H1 (cell line): Measurements from ENCODE around the gene GNG8. TPM values are rescaled to one million over a fixed set of nuclear protein-coding genes. Genes with fewer than 3 reads are reported as not detected.

ENCODE experiments used
- CTCF ChIA-PET: fragments of 300-600 bp; sonication (Branson Sonifier 250); formaldehyde crosslinking; loops from one replicate; lab custom pipeline; 2021; ENCODE audit not compliant: partially characterized antibody; lab: Charles Lee
- POLR2A ChIA-PET: fragments of 300-600 bp; sonication (Branson Sonifier 250); formaldehyde crosslinking; loops from one replicate; lab custom pipeline; 2021; ENCODE audit warnings: inconsistent platforms; ENCODE audit not compliant: partially characterized antibody; lab: Charles Lee
- DNase-seq, 2 experiments: peaks; one replicate each; pipeline versions ENCODE4 v3.0.0 to v3.0.0-alpha.2; 2010 to 2022; ENCODE audit warnings: low spot score in 2 of 2, low read depth in 1 of 2, mixed read lengths in 1 of 2
- FAIRE-seq: peaks from 2 replicates; lab custom pipeline; 2011; peaks lifted over from hg19 to GRCh38; lab: Jason Lieb, UNC
- H2AFZ ChIP-seq: 2 replicates; pipeline ENCODE4 v1.8.1; 2012; ENCODE audit warnings: low read length, inconsistent platforms
- H2AK5ac ChIP-seq: 2 replicates; pipeline ENCODE4 v1.6.1; 2013; ENCODE audit warnings: low read depth, low read length
- H2BK120ac ChIP-seq: replicated peaks from 2 replicates; pipeline ENCODE3; 2013; ENCODE audit warnings: low read depth, low read length, inconsistent platforms
- H2BK12ac ChIP-seq: 2 replicates; pipeline ENCODE4 v1.6.1; 2013; ENCODE audit warnings: low read depth, low read length
- H2BK15ac ChIP-seq: 2 replicates; pipeline ENCODE4 v1.6.1; 2013; ENCODE audit warnings: low read length
- H2BK20ac ChIP-seq: 2 replicates; pipeline ENCODE4 v1.6.1; 2013; ENCODE audit warnings: low read length
- H2BK5ac ChIP-seq: 2 replicates; pipeline ENCODE4 v1.6.1; 2013; ENCODE audit warnings: low read depth, low read length
- H3K14ac ChIP-seq: 2 replicates; pipeline ENCODE4 v1.6.1; 2013; ENCODE audit warnings: inconsistent platforms; ENCODE audit not compliant: insufficient read length
- H3K18ac ChIP-seq: 2 replicates; pipeline ENCODE4 v1.6.1; 2013; ENCODE audit warnings: low read length; ENCODE audit errors: extremely low read depth
- H3K23ac ChIP-seq: 2 replicates; pipeline ENCODE4 v1.6.1; 2013; ENCODE audit warnings: inconsistent platforms; ENCODE audit not compliant: insufficient read length
- H3K23me2 ChIP-seq: 2 replicates; pipeline ENCODE4 v1.6.1; 2013; ENCODE audit warnings: low read depth, low read length
- H3K27ac ChIP-seq: 2 replicates; pipeline ENCODE4 v1.6.1; 2011; ENCODE audit warnings: low read depth, low read length, inconsistent platforms
- H3K27me3 ChIP-seq, 4 experiments: replicated peaks in 1 of 4; 1 replicate in 1 of 4; 2 replicates in 3 of 4; pipeline versions ENCODE4 v1.6.1 to v1.8.1; 2011 to 2013; ENCODE audit warnings: low read length in 3 of 4, mild to moderate bottlenecking in 3 of 4, inconsistent platforms in 2 of 4, mixed read lengths in 2 of 4, moderate library complexity in 1 of 4; ENCODE audit not compliant: control insufficient read depth in 3 of 4, insufficient read depth in 3 of 4; ENCODE audit errors: extremely low read depth in 1 of 4
- H3K36me3 ChIP-seq, 4 experiments: 2 replicates each; pipeline versions ENCODE4 v1.6.1 to v1.8.1; 2011 to 2013; ENCODE audit warnings: mild to moderate bottlenecking in 4 of 4, low read length in 3 of 4, moderate library complexity in 2 of 4, control low read depth in 1 of 4, inconsistent platforms in 1 of 4; ENCODE audit not compliant: insufficient read depth in 4 of 4, control insufficient read depth in 2 of 4
- H3K4ac ChIP-seq: replicated peaks from 2 replicates; pipeline ENCODE3; 2013; ENCODE audit warnings: low read length, low read depth, mixed read lengths, inconsistent platforms; ENCODE audit not compliant: insufficient read length
- H3K4me1 ChIP-seq, 4 experiments: replicated peaks in 1 of 4; 1 replicate in 1 of 4; 2 replicates in 3 of 4; pipeline versions ENCODE4 v1.6.1 to v1.8.1; 2011 to 2013; ENCODE audit warnings: low read length in 3 of 4, inconsistent platforms in 2 of 4, mixed read lengths in 1 of 4; ENCODE audit not compliant: insufficient read depth in 4 of 4, control insufficient read depth in 3 of 4
- H3K4me2 ChIP-seq, 2 experiments: 2 replicates each; pipeline versions ENCODE4 v1.6.1 to v1.8.1; 2011 to 2013; ENCODE audit warnings: low read depth in 2 of 2, low read length in 2 of 2, control low read depth in 1 of 2, inconsistent platforms in 1 of 2, mild to moderate bottlenecking in 1 of 2; ENCODE audit not compliant: insufficient read depth in 1 of 2
- H3K4me3 ChIP-seq, 4 experiments: fragments of 200-600, 300-600 bp in 1 of 4; sonication (generic), shearing (Covaris generic), sonication (Bioruptor Twin) in 1 of 4; 2 replicates each; pipeline versions ENCODE4 v1.5.1 to v1.8.1; 2011 to 2016; ENCODE audit warnings: low read length in 4 of 4, low read depth in 3 of 4, control low read depth in 2 of 4, inconsistent platforms in 2 of 4, mild to moderate bottlenecking in 2 of 4, mixed read lengths in 1 of 4, moderate library complexity in 1 of 4; ENCODE audit not compliant: insufficient read depth in 2 of 4; ENCODE audit errors: extremely low read depth in 1 of 4
- H3K56ac ChIP-seq: replicated peaks from 2 replicates; pipeline ENCODE3; 2013; ENCODE audit warnings: low read depth, mild to moderate bottlenecking, mixed read lengths, low read length, inconsistent platforms; ENCODE audit not compliant: insufficient read length
- H3K79me1 ChIP-seq: 2 replicates; pipeline ENCODE4 v1.6.1; 2013; ENCODE audit warnings: low read depth, low read length, control low read depth
- H3K79me2 ChIP-seq, 2 experiments: 2 replicates each; pipeline versions ENCODE4 v1.6.1 to v1.8.1; 2012 to 2013; ENCODE audit warnings: low read length in 2 of 2, mild to moderate bottlenecking in 2 of 2, inconsistent platforms in 1 of 2; ENCODE audit not compliant: insufficient read depth in 2 of 2, control insufficient read depth in 1 of 2
- H3K9ac ChIP-seq, 4 experiments: replicated peaks in 1 of 4; 1 replicate in 1 of 4; 2 replicates in 3 of 4; pipeline versions ENCODE4 v1.6.1 to v1.8.1; 2011 to 2013; ENCODE audit warnings: low read depth in 3 of 4, low read length in 3 of 4, control low read depth in 2 of 4, mild to moderate bottlenecking in 2 of 4, moderate library complexity in 2 of 4, inconsistent platforms in 1 of 4; ENCODE audit errors: extremely low read depth in 1 of 4
- H3K9me3 ChIP-seq, 2 experiments: 2 replicates each; pipeline versions ENCODE4 v1.6.1 to v1.8.1; 2012 to 2013; ENCODE audit warnings: mild to moderate bottlenecking in 2 of 2, moderate library complexity in 2 of 2, control low read depth in 1 of 2, inconsistent platforms in 1 of 2, low read depth in 1 of 2, low read length in 1 of 2, mixed read lengths in 1 of 2; ENCODE audit not compliant: insufficient read depth in 2 of 2
- H4K20me1 ChIP-seq, 2 experiments: replicated peaks in 1 of 2; 2 replicates each; pipeline versions ENCODE3 to v1.8.1; 2011 to 2013; ENCODE audit warnings: inconsistent platforms in 2 of 2, low read length in 2 of 2, mild to moderate bottlenecking in 1 of 2; ENCODE audit not compliant: insufficient read depth in 2 of 2, control insufficient read depth in 1 of 2
- H4K5ac ChIP-seq: 2 replicates; pipeline ENCODE4 v1.6.1; 2013; ENCODE audit warnings: low read length, low read depth, mixed read lengths, inconsistent platforms; ENCODE audit not compliant: insufficient read length
- H4K8ac ChIP-seq: 2 replicates; pipeline ENCODE4 v1.8.0; 2013; ENCODE audit warnings: mild to moderate bottlenecking, moderate library complexity, low read length, inconsistent platforms; ENCODE audit not compliant: insufficient read depth; ENCODE audit errors: extremely low read depth
- H4K91ac ChIP-seq: replicated peaks from 2 replicates; pipeline ENCODE3; 2013; ENCODE audit warnings: low read length, mixed read lengths, inconsistent platforms; ENCODE audit not compliant: insufficient read length
- BCL11A ChIP-seq, 2 experiments: IDR thresholded peaks; one replicate each; pipeline ENCODE4 v1.6.1; 2011; ENCODE audit warnings: low read depth in 2 of 2, low read length in 2 of 2, mild to moderate bottlenecking in 2 of 2
- CHD1 ChIP-seq: IDR thresholded peaks from 2 replicates; pipeline ENCODE4 v1.6.1; 2012; ENCODE audit warnings: low read depth, low read length, improper control_type of control experiment
- GTF2F1 ChIP-seq: IDR thresholded peaks from 2 replicates; pipeline ENCODE4 v1.6.1; 2012; ENCODE audit warnings: low read depth, low read length, improper control_type of control experiment, borderline replicate concordance
- POU5F1 ChIP-seq: IDR thresholded peaks from 2 replicates; pipeline ENCODE4 v1.6.1; 2011; ENCODE audit warnings: low read depth, mild to moderate bottlenecking, low read length, moderate library complexity
- SP1 ChIP-seq: IDR thresholded peaks from 2 replicates; pipeline ENCODE4 v1.6.1; 2011; ENCODE audit warnings: low read depth, low read length
- TAF1 ChIP-seq: IDR thresholded peaks from 2 replicates; pipeline ENCODE4 v1.6.1; 2011; ENCODE audit warnings: mild to moderate bottlenecking, low read depth, low read length
- WGBS, 2 experiments: shearing (Covaris generic) in 1 of 2; methylation state at CpG; one replicate each; pipeline versions ENCODE4 v1.1.6 to v1.1.7; 2013 to 2015; ENCODE audit warnings: low lambda C conversion rate in 2 of 2, mixed read lengths in 2 of 2, inconsistent platforms in 1 of 2, low coverage in 1 of 2, missing lambda C conversion rate in 1 of 2; ENCODE audit not compliant: insufficient replicate concordance in 2 of 2, insufficient coverage in 1 of 2, insufficient read length in 1 of 2; ENCODE audit errors: extremely low coverage in 1 of 2, missing lambda C conversion rate in 1 of 2; 5-methylcytosine and 5-hydroxymethylcytosine counted together
- polyA plus RNA-seq, 7 experiments: library from polyadenylated mRNA; depleted of rRNA in 3 of 7; stranded (reverse) in 5 of 7; unstranded in 2 of 7; fragments of >200 nt in 5 of 7; fragments of 200-250 nt in 2 of 7; gene quantifications; 1 replicate in 5 of 7; 2 replicates in 1 of 7; 4 replicates in 1 of 7; pipeline versions ENCODE4 v1.2.1 to v1.2.3, GENCODE V29; 2011 to 2013; ENCODE audit warnings: missing spikeins in 2 of 7, mixed read lengths in 2 of 7
- total RNA-seq: library from RNA; stranded (reverse); fragmentation: NEBNext Ultra II Directional; extraction: Animal tissue kit (Norgen Biotek cat#: 25700); gene quantifications from 2 replicates; pipeline ENCODE4 v1.2.1, GENCODE V29; 2021
- TF ChIP-seq, protein P1 (sequence below): IDR thresholded peaks from 2 replicates; pipeline ENCODE4 v1.6.1; 2011; ENCODE audit warnings: low read depth, mild to moderate bottlenecking, low read length; ENCODE audit not compliant: insufficient read depth
- TF ChIP-seq, protein P2 (sequence below): IDR thresholded peaks from 2 replicates; pipeline ENCODE4 v1.6.1; 2012; ENCODE audit warnings: inconsistent platforms

GNG8 gene
- total and polyA plus RNA-seq, 2 of the 8 experiments (the other 6 are each of a cell fraction or from before 2014, with no cell fraction given): not detected

DNA sequence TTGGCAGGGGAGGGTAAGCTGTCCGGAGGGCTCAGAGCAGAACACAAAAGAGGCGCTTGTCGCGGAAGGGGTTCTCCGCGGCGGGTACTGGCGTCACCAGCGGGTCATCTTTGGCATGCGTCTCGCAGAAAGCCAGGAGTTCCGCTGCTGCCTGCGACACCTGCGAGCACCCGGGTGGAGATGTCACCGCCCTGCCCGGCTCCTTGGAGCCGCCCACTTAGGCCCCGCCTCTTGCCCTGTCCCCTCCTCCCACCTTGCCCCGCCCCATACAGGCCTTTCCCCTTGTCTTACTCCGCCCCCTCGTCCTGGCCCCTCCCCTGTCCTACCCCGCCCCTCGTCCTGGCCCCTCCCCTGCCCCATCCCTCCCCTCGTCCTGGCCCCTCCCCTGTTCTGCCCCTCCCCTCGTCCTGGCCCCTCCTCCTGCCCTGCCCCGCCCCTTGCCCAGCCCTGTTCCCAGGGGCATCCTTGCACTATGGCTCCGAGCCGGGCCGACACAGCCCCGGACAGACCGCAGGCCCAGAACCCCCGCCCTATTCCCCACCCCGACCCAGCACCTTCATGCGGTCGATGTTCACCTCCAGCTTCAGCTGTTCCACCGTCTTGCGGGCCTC is 1.9 kb downstream of the GNG8 start:
- FAIRE-seq (no peak), DNase-seq (peak; percentile 87 to 98)
- Histone ChIP-seq H2BK12ac (no peak overlapping the region), H3K9me3 (no peaks in the 10 kb centered on the region), H3K18ac (peak overlapping the region; percentile 48; the same call in 1 of the 2 replicates), H3K36me3 (no peaks in the 10 kb centered on the region), H2BK120ac (no peak overlapping the region), H3K79me1 (no peaks in the 10 kb centered on the region; the same call in 1 of the 2 replicates), H3K79me2 (no peaks in the 10 kb centered on the region), H2AK5ac (no peak overlapping the region), H3K27ac (no peak overlapping the region), H4K20me1 (peaks cover 0 to 11% of the 10 kb centered on the region in 2 experiments), H3K4me1 (peaks cover 0 to 24% (median 15%) of the 10 kb centered on the region in 4 experiments; a peak in 6 of 7 replicates), H3K9ac (no peak overlapping the region), H2BK20ac (no peak overlapping the region), H2AFZ (0 out of 2 replicates have a peak overlapping the region, but pooled peaks have one; percentile 8), H3K27me3 (peaks cover 5 to 50% (median 42%) of the 10 kb centered on the region in 4 experiments), H2BK5ac (no peak overlapping the region), H3K23me2 (peaks cover 20% of the 10 kb centered on the region), H4K91ac (no peak overlapping the region), H4K8ac (no peak overlapping the region), H3K14ac (no peak overlapping the region), H3K23ac (no peak overlapping the region), H4K5ac (no peak overlapping the region), H2BK15ac (no peak overlapping the region), H3K4me2 (peak overlapping the region; percentile 82 to 87), H3K4ac (no peak overlapping the region), H3K56ac (no peak overlapping the region), H3K4me3 (peak overlapping the region; percentile 47 to 97 (median 58))
- ChIA-PET POLR2A (interaction anchor here (0.9 to 1.4 kb wide), 4 partner anchors 16 to 28 kb away, joined by 3 to 4 read pairs (median 4); no protein-coding TSS in a partner anchor), CTCF (interaction anchor here (0.6 to 15.3 kb wide), 5 partner anchors 9 to 110 kb away, joined by 3 to 309 read pairs (median 3); partner anchors contain the start of genes DACT3 and PTGIR)
- 2% methylated on average over 14 of the region's 38 CpGs; no CpG with 5 or more reads in 1 of the 2 experiments for WGBS, 2 experiments
- TF ChIP-seq GTF2F1 (no peak), POU5F1 (no peak), BCL11A (IDR thresholded peaks at IDR 0.05; ENCODE audit: low read depth in 2 of 2, low read length in 2 of 2) (no peak), CHD1 (no peak), TAF1 (peak; percentile 39; the same call in 1 of the 2 replicates), SP1 (peak; percentile 71)
- TF ChIP-seq, protein P1, sequence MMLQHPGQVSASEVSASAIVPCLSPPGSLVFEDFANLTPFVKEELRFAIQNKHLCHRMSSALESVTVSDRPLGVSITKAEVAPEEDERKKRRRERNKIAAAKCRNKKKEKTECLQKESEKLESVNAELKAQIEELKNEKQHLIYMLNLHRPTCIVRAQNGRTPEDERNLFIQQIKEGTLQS: no peak
- TF ChIP-seq, protein P2, sequence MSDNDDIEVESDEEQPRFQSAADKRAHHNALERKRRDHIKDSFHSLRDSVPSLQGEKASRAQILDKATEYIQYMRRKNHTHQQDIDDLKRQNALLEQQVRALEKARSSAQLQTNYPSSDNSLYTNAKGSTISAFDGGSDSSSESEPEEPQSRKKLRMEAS: 0 out of 2 replicates have a peak, but pooled peaks have one; percentile 12
